SU-DHL-6 (cell line): Measurements from ENCODE around the gene CDKN1B.

Source experiments
- H2AFZ ChIP-seq: fragments of 200-600 bp; sonication (generic); 2 replicates; pipeline ENCODE4 v1.6.1; 2014; ENCODE audit warnings: low read depth, mild to moderate bottlenecking, moderate library complexity, mixed read lengths, antibody characterized with exemption, low read length; ENCODE audit not compliant: severe bottlenecking
- H3F3A ChIP-seq: fragments of 200-600 bp; shearing (Covaris generic); 2 replicates; pipeline ENCODE4 v1.6.0; 2016; ENCODE audit warnings: antibody characterized with exemption, mild to moderate bottlenecking; ENCODE audit not compliant: insufficient read depth
- H3K27ac ChIP-seq: fragments of 200-600 bp; sonication (generic); 2 replicates; pipeline ENCODE4 v1.5.1; 2016; ENCODE audit warnings: low read depth, mild to moderate bottlenecking, low read length, moderate library complexity, mixed read lengths
- H3K27me3 ChIP-seq: fragments of 200-600 bp; sonication (generic), shearing (Covaris generic); 2 replicates; pipeline ENCODE4 v1.6.0; 2014; ENCODE audit warnings: mild to moderate bottlenecking, low read length
- H3K36me3 ChIP-seq: fragments of 200-600 bp; sonication (generic); 2 replicates; pipeline ENCODE4 v1.6.1; 2014; ENCODE audit warnings: mild to moderate bottlenecking, low read length, mixed read lengths
- H3K4me2 ChIP-seq: fragments of 300-600, 200-600 bp; shearing (Covaris generic), sonication (generic); 2 replicates; pipeline ENCODE4 v1.6.0; 2014; ENCODE audit warnings: low read length, low read depth, mild to moderate bottlenecking; ENCODE audit not compliant: poor library complexity, severe bottlenecking
- H3K4me3 ChIP-seq: fragments of 200-600 bp; sonication (generic); 2 replicates; pipeline ENCODE4 v1.5.1; 2014; ENCODE audit warnings: antibody characterized with exemption, low read length, mild to moderate bottlenecking, mixed read lengths; ENCODE audit not compliant: insufficient read depth, poor library complexity, severe bottlenecking
- H3K79me2 ChIP-seq: fragments of 200-600 bp; sonication (generic); 2 replicates; pipeline ENCODE4 v1.6.1; 2014; ENCODE audit warnings: mild to moderate bottlenecking, low read length, moderate library complexity; ENCODE audit not compliant: insufficient read depth
- H3K9ac ChIP-seq: fragments of 200-600 bp; sonication (generic); 2 replicates; pipeline ENCODE4 v1.7.0; 2014; ENCODE audit warnings: mild to moderate bottlenecking, low read length
- H3K9me2 ChIP-seq: fragments of 200-600 bp; sonication (generic); replicated peaks from 2 replicates; pipeline ENCODE4 v1.6.1; 2014; ENCODE audit warnings: low read length; ENCODE audit not compliant: insufficient read depth
- H3K9me3 ChIP-seq: fragments of 200-600 bp; sonication (generic); 2 replicates; pipeline ENCODE4 v1.6.1; 2014; ENCODE audit warnings: low read length, mixed read lengths; ENCODE audit not compliant: insufficient read depth
- H4K20me1 ChIP-seq: fragments of 200-600 bp; sonication (generic); 2 replicates; pipeline ENCODE4 v1.6.1; 2014; ENCODE audit warnings: low read depth, mild to moderate bottlenecking, antibody characterized with exemption, low read length, moderate library complexity, mixed read lengths
- CTCF ChIP-seq: fragments of 200-600 bp; sonication (generic); IDR thresholded peaks from one replicate; pipeline ENCODE4 v1.5.1; 2017; ENCODE audit warnings: antibody characterized with exemption, mild to moderate bottlenecking, low read length, moderate library complexity; ENCODE audit not compliant: insufficient read depth, poor library complexity, severe bottlenecking
- EZH2phosphoT487 ChIP-seq: fragments of 200-600 bp; sonication (generic), shearing (Covaris generic); conservative IDR thresholded peaks from 2 replicates; pipeline ENCODE4 v1.6.1; 2018; ENCODE audit warnings: mild to moderate bottlenecking, antibody characterized with exemption, low read length, moderate library complexity, mixed read lengths

The CDKN1B gene

GRCh38 chr12:12748044-12748443, 30.9 kb downstream of the CDKN1B start:
- H3K9me2 ChIP-seq, result no peaks in the 10 kb centered on the region
- no peak for TF ChIP-seq EZH2phosphoT487
- TF ChIP-seq CTCF, result no peak
- H3K9me3 ChIP-seq, result no peaks in the 10 kb centered on the region
- H3F3A ChIP-seq, result no peaks in the 10 kb centered on the region
- no peaks in the 10 kb centered on the region for H3K79me2 ChIP-seq
- no peaks in the 10 kb centered on the region for H3K27me3 ChIP-seq
- H3K4me3 ChIP-seq, result no peak overlapping the region
- H3K9ac ChIP-seq, result no peak overlapping the region
- H2AFZ ChIP-seq, result no peak overlapping the region
- no peak overlapping the region for H3K27ac ChIP-seq
- no peaks in the 10 kb centered on the region for H3K36me3 ChIP-seq
- no peaks in the 10 kb centered on the region for H4K20me1 ChIP-seq
- H3K4me2 ChIP-seq, result no peak overlapping the region

- no peak for TF ChIP-seq CTCF
- no peak for TF ChIP-seq EZH2phosphoT487
- Histone ChIP-seq H3K27me3 (no peaks in the 10 kb centered on the region), H3K36me3 (no peaks in the 10 kb centered on the region), H3K79me2 (no peaks in the 10 kb centered on the region), H3K4me3 (no peak overlapping the region), H3K4me2 (no peak overlapping the region), H2AFZ (no peak overlapping the region), H3F3A (no peaks in the 10 kb centered on the region), H3K9me2 (no peaks in the 10 kb centered on the region), H3K9ac (no peak overlapping the region), H4K20me1 (no peaks in the 10 kb centered on the region), H3K9me3 (no peaks in the 10 kb centered on the region), H3K27ac (no peak overlapping the region)
Measured at GRCh38 chr12:12749433-12749832, 32.3 kb downstream of the CDKN1B start.

- H3F3A ChIP-seq, result no peaks in the 10 kb centered on the region
- H3K36me3 ChIP-seq, result no peaks in the 10 kb centered on the region
- H3K9me2 ChIP-seq, result no peaks in the 10 kb centered on the region
- H3K27me3 ChIP-seq, result no peaks in the 10 kb centered on the region
- no peaks in the 10 kb centered on the region for H4K20me1 ChIP-seq
- H3K27ac ChIP-seq, result no peak overlapping the region
- H3K9ac ChIP-seq, result no peak overlapping the region
- H3K79me2 ChIP-seq, result no peaks in the 10 kb centered on the region
- TF ChIP-seq CTCF, result no peak
- TF ChIP-seq EZH2phosphoT487, result no peak
- no peaks in the 10 kb centered on the region for H3K9me3 ChIP-seq
- H2AFZ ChIP-seq, result no peak overlapping the region
- H3K4me3 ChIP-seq, result no peak overlapping the region
- H3K4me2 ChIP-seq, result no peak overlapping the region
Measured at GRCh38 chr12:12755923-12756322, 38.8 kb downstream of the CDKN1B start.

DNA sequence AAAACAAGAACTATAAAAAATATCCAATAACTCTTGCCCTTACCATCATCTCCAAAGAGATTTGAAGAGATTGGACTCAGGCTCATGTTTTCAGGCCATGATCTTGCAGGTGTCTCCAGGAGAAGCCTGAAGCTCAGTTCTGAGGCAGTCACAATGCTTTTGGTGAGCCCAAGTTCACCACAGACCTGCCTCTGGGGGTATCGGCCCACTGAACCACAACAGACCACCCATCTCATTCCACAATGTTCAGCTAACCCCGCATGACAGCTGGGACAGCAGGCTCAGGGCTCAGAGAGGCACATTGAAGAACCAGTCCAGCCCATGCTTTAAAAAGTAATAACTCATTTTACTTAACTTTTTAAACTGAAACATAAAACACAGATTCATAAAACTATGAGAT, 40.0 kb downstream of the CDKN1B start:
- no peaks in the 10 kb centered on the region for H3K79me2 ChIP-seq
- H3F3A ChIP-seq, result no peaks in the 10 kb centered on the region
- H3K27ac ChIP-seq, result no peak overlapping the region
- H3K27me3 ChIP-seq, result no peaks in the 10 kb centered on the region
- H3K4me3 ChIP-seq, result no peak overlapping the region
- no peak overlapping the region for H3K4me2 ChIP-seq
- no peaks in the 10 kb centered on the region for H3K36me3 ChIP-seq
- TF ChIP-seq CTCF (no peak), EZH2phosphoT487 (no peak)
- H2AFZ ChIP-seq, result no peak overlapping the region
- H3K9ac ChIP-seq, result no peak overlapping the region
- no peaks in the 10 kb centered on the region for H3K9me3 ChIP-seq
- no peaks in the 10 kb centered on the region for H4K20me1 ChIP-seq
- H3K9me2 ChIP-seq, result no peaks in the 10 kb centered on the region
